HepG2 (cell line): ENCODE data around the gene SMARCC1. TPM values are rescaled to one million over a fixed set of nuclear protein-coding genes. Genes with fewer than 3 reads are reported as not detected.

ENCODE experiments used
- DZIP1 ChIP-seq: sonication (generic); formaldehyde crosslinking; IDR thresholded peaks from 2 replicates; pipeline ENCODE4 v1.5.0; 2020; ENCODE audit warnings: mild to moderate bottlenecking, missing genetic modification reagents
- FIP1L1 ChIP-seq: fragments of 200-400 bp; formaldehyde crosslinking; IDR thresholded peaks from 2 replicates; pipeline ENCODE4 v1.6.1; 2018; ENCODE audit warnings: low read depth, mild to moderate bottlenecking, low read length, moderate library complexity, borderline replicate concordance; ENCODE audit not compliant: insufficient read depth
- HDAC1 ChIP-seq: sonication (generic); formaldehyde crosslinking; IDR thresholded peaks from 2 replicates; pipeline ENCODE4 v1.5.1; 2020; ENCODE audit warnings: mild to moderate bottlenecking, missing genetic modification reagents
- HOXA3 ChIP-seq: sonication (generic); formaldehyde crosslinking; IDR thresholded peaks from 2 replicates; pipeline ENCODE4 v1.5.0; 2020; ENCODE audit warnings: missing genetic modification reagents
- MEIS2 ChIP-seq: sonication (generic); formaldehyde crosslinking; IDR thresholded peaks from 2 replicates; pipeline ENCODE4 v1.9.0; 2021; ENCODE audit warnings: mild to moderate bottlenecking, missing genetic modification reagents
- MYPOP ChIP-seq: sonication (generic); formaldehyde crosslinking; IDR thresholded peaks from 2 replicates; pipeline ENCODE4 v1.8.1; 2023; ENCODE audit warnings: mild to moderate bottlenecking, moderate library complexity, missing genetic modification reagents
- MZF1 ChIP-seq: sonication (generic); formaldehyde crosslinking; IDR thresholded peaks from 2 replicates; pipeline ENCODE4 v1.8.1; 2023; ENCODE audit warnings: mild to moderate bottlenecking, missing genetic modification reagents, borderline replicate concordance
- PHF5A ChIP-seq: IDR thresholded peaks from one replicate; pipeline ENCODE4 v1.6.1; 2018; ENCODE audit warnings: low read depth, missing genetic modification reagents; ENCODE audit not compliant: unreplicated experiment
- RAD51 ChIP-seq: fragments of 450-650 bp; IDR thresholded peaks from 2 replicates; pipeline ENCODE4 v1.6.1; 2016; ENCODE audit warnings: borderline replicate concordance
- SAFB2 ChIP-seq: sonication (generic); formaldehyde crosslinking; IDR thresholded peaks from 2 replicates; pipeline ENCODE4 v1.5.1; 2020; ENCODE audit warnings: missing genetic modification reagents, low read depth, mild to moderate bottlenecking, borderline replicate concordance
- SIN3A ChIP-seq: IDR thresholded peaks from 2 replicates; pipeline ENCODE4 v1.6.1; 2011; ENCODE audit warnings: low read depth, mild to moderate bottlenecking, control low read depth, low read length, borderline replicate concordance
- SSRP1 ChIP-seq: IDR thresholded peaks from 2 replicates; pipeline ENCODE4 v1.6.1; 2016; ENCODE audit warnings: control low read depth
- ZBTB26 ChIP-seq: IDR thresholded peaks from 2 replicates; pipeline ENCODE4 v1.6.1; 2016; ENCODE audit warnings: missing compliant biosample characterization, missing genetic modification reagents, borderline replicate concordance
- ZEB1 ChIP-seq: IDR thresholded peaks from 2 replicates; pipeline ENCODE4 v1.6.1; 2012; ENCODE audit warnings: mild to moderate bottlenecking, low read depth, inconsistent platforms; ENCODE audit not compliant: insufficient replicate concordance
- ZNF205 ChIP-seq: IDR thresholded peaks from 2 replicates; pipeline ENCODE4 v1.6.1; 2018; ENCODE audit warnings: missing biosample characterization, missing genetic modification reagents
- ZNF775 ChIP-seq: sonication (generic); formaldehyde crosslinking; IDR thresholded peaks from 2 replicates; pipeline ENCODE4 v1.4.0; 2020; ENCODE audit warnings: missing genetic modification reagents, mild to moderate bottlenecking, moderate library complexity, borderline replicate concordance
- polyA plus RNA-seq, 8 experiments: library from polyadenylated mRNA; depleted of rRNA in 3 of 8; stranded (reverse) in 7 of 8; unstranded in 1 of 8; fragments of >200 nt; fragmentation: Illumina TruSeq in 4 of 8; extraction: Trizol in 4 of 8; gene quantifications; 2 replicates each; pipeline versions ENCODE4 v1.2.1 to v1.2.3, GENCODE V29; 2011 to 2016; ENCODE audit warnings: low read depth in 4 of 8, missing spikeins in 1 of 8, mixed read lengths in 1 of 8; ENCODE audit not compliant: insufficient read depth in 1 of 8
- total RNA-seq, 5 experiments: library from RNA; depleted of rRNA; stranded (reverse); fragments of >200 nt; fragmentation: Illumina TruSeq; extraction: Trizol; gene quantifications; 2 replicates each; pipeline ENCODE4 v1.2.3, GENCODE V29; 2016; ENCODE audit warnings: low read depth in 1 of 5
- TF ChIP-seq, protein P1 (sequence below): IDR thresholded peaks from 2 replicates; pipeline ENCODE4 v1.6.1; 2012; ENCODE audit warnings: inconsistent platforms
- TF ChIP-seq, protein P2 (sequence below), 2 experiments: sonication (generic) in 1 of 2; formaldehyde crosslinking in 1 of 2; IDR thresholded peaks; 2 replicates each; pipeline versions ENCODE4 v1.4.0 to v1.6.1; 2018 to 2020; ENCODE audit warnings: missing genetic modification reagents in 2 of 2, borderline replicate concordance in 1 of 2, low read depth in 1 of 2, mild to moderate bottlenecking in 1 of 2, missing biosample characterization in 1 of 2
- TF ChIP-seq, protein P3 (sequence below): sonication (generic); formaldehyde crosslinking; IDR thresholded peaks from 2 replicates; pipeline ENCODE4 v1.9.0; 2021; ENCODE audit warnings: missing genetic modification reagents, mild to moderate bottlenecking, borderline replicate concordance

SMARCC1 gene
- total and polyA plus RNA-seq, 2 of the 13 experiments (the other 11 are each of a cell fraction or from before 2014, with no cell fraction given), result 47.9 to 58.4 TPM

GRCh38 chr3:47780741-47781684 lies 680 bp downstream of the SMARCC1 start (continued):
- TF ChIP-seq ZBTB26 (CRISPR knock-in tag), result no peak
- 0 out of 2 replicates have a peak, but pooled peaks have one; percentile 46 for TF ChIP-seq SSRP1 (CRISPR knock-in tag)
- TF ChIP-seq, protein P1, sequence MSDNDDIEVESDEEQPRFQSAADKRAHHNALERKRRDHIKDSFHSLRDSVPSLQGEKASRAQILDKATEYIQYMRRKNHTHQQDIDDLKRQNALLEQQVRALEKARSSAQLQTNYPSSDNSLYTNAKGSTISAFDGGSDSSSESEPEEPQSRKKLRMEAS, result peak; percentile 86
- TF ChIP-seq DZIP1 (CRISPR knock-in tag), result no peak
- TF ChIP-seq, protein P2, sequence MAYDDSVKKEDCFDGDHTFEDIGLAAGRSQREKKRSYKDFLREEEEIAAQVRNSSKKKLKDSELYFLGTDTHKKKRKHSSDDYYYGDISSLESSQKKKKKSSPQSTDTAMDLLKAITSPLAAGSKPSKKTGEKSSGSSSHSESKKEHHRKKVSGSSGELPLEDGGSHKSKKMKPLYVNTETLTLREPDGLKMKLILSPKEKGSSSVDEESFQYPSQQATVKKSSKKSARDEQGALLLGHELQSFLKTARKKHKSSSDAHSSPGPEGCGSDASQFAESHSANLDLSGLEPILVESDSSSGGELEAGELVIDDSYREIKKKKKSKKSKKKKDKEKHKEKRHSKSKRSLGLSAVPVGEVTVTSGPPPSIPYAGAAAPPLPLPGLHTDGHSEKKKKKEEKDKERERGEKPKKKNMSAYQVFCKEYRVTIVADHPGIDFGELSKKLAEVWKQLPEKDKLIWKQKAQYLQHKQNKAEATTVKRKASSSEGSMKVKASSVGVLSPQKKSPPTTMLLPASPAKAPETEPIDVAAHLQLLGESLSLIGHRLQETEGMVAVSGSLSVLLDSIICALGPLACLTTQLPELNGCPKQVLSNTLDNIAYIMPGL (CRISPR knock-in tag; IDR thresholded peaks at IDR 0.05; ENCODE audit: borderline replicate concordance in 1 of 2, low read depth in 1 of 2), result peak in 1 of 2 experiments; percentile 14; a peak in 1 of 4 replicates
- peak; percentile 79; the same call in 1 of the 2 replicates for TF ChIP-seq SIN3A
- 0 out of 2 replicates have a peak, but pooled peaks have one; percentile 17 for TF ChIP-seq HDAC1 (CRISPR knock-in tag)
- TF ChIP-seq ZEB1, result peak; percentile 5
- no peak for TF ChIP-seq MYPOP (CRISPR knock-in tag)
- no peak for TF ChIP-seq SAFB2 (CRISPR knock-in tag)
- no peak for TF ChIP-seq RAD51
- TF ChIP-seq PHF5A (CRISPR knock-in tag), result no peak
- TF ChIP-seq FIP1L1, result no peak
- TF ChIP-seq ZNF775, result no peak
- TF ChIP-seq, protein P3, sequence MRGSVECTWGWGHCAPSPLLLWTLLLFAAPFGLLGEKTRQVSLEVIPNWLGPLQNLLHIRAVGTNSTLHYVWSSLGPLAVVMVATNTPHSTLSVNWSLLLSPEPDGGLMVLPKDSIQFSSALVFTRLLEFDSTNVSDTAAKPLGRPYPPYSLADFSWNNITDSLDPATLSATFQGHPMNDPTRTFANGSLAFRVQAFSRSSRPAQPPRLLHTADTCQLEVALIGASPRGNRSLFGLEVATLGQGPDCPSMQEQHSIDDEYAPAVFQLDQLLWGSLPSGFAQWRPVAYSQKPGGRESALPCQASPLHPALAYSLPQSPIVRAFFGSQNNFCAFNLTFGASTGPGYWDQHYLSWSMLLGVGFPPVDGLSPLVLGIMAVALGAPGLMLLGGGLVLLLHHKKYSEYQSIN, result no peak
- no peak for TF ChIP-seq HOXA3
- no peak for TF ChIP-seq ZNF205 (CRISPR knock-in tag)
- TF ChIP-seq MEIS2 (CRISPR knock-in tag), result peak; percentile 25; the same call in 1 of the 2 replicates
- TF ChIP-seq MZF1 (CRISPR knock-in tag), result no peak
